Activated naive CD4-positive, alpha-beta T cell treated with anti-CD3 and anti-CD28 coated beads, Interleukin-2, amount 10 ng/mL, durations not matched to agents 7 days and 5 days (primary cell): ENCODE measurements around the gene PDGFRB.

Experiments
- CTCF ChIA-PET: fragments of 350-600 bp; sonication (Branson Sonifier 250); formaldehyde crosslinking; loops from one replicate; lab custom pipeline; 2021; ENCODE audit warnings: antibody characterized with exemption; lab: Charles Lee
- DNase-seq: peaks from one replicate; pipeline ENCODE4 v3.0.0-alpha.2; 2020
- H3K27ac Mint-ChIP-seq: one replicate; pipeline ENCODE4 v1.8.0; 2021; ENCODE audit warnings: mild to moderate bottlenecking, moderate library complexity, mixed read lengths
- H3K27me3 Mint-ChIP-seq: one replicate; pipeline ENCODE4 v1.8.0; 2021; ENCODE audit warnings: mild to moderate bottlenecking, mixed read lengths
- H3K36me3 Mint-ChIP-seq: one replicate; pipeline ENCODE4 v1.8.0; 2021; ENCODE audit warnings: mixed read lengths
- H3K4me1 Mint-ChIP-seq: one replicate; pipeline ENCODE4 v1.8.0; 2021; ENCODE audit warnings: mixed read lengths
- H3K4me3 Mint-ChIP-seq: one replicate; pipeline ENCODE4 v1.8.0; 2021; ENCODE audit warnings: mild to moderate bottlenecking, moderate library complexity, mixed read lengths
- H3K9me3 Mint-ChIP-seq: one replicate; pipeline ENCODE4 v1.8.0; 2021; ENCODE audit warnings: mixed read lengths

Gene PDGFRB

DNA sequence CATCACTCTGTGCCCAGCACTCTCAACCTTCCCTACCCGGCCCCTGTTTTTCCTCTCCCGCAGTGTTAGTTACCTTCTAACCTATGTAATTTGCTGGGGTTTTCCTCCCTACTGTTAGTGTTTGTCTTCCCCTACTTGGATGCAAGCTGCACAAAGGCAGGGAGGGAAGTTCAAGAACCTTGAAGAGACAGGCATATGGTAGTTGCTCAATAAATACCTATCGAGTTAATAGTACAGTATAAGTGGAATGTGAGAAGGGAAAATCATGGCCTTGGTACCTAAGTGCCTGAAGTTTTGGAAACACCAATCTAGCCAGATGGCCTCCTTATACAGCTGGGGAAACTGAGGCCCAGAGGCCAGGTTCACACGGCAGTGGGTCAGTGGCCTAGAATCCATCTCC is 24.2 kb downstream of the PDGFRB start:
- CTCF ChIA-PET: interaction anchor here (1.1 to 3.2 kb wide), 5 partner anchors 12 to 88 kb away, joined by 3 to 26 read pairs (median 5); no protein-coding TSS in a partner anchor
- no peak for DNase-seq
- Mint-ChIP-seq H3K36me3 (no peaks in the 10 kb centered on the region), H3K4me3 (no peak overlapping the region), H3K27ac (no peak overlapping the region), H3K27me3 (peaks cover 14% of the 10 kb centered on the region), H3K4me1 (peaks cover 2% of the 10 kb centered on the region), H3K9me3 (no peaks in the 10 kb centered on the region)

DNA sequence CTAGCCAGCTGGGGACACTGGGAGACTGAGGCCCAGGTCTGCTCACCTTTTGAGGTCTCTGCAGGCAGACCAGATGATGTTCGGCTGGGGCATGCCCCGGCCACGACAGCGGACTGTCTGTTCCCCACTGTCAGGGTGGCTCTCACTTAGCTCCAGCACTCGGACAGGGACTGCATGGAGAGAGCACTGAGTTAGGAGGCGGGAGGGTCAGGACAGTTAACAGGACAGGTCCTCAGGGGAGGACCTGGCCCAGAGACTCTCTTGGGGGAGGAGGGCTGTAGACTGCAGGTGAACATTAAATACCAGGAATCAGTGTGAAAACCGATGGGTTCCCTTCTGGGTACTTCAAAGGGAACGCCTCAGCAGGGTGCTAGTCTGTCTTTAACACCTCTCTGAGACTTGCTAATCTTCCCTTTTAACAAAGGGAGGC is 25.1 kb downstream of the PDGFRB start:
- peaks cover 12% of the 10 kb centered on the region for H3K27me3 Mint-ChIP-seq
- H3K27ac Mint-ChIP-seq: no peak overlapping the region
- H3K4me3 Mint-ChIP-seq: no peak overlapping the region
- peaks cover 2% of the 10 kb centered on the region for H3K4me1 Mint-ChIP-seq
- CTCF ChIA-PET: interaction anchor here (0.8 to 3.2 kb wide), 11 partner anchors 11 to 297 kb away, joined by 3 to 26 read pairs (median 4); no protein-coding TSS in a partner anchor
- H3K36me3 Mint-ChIP-seq: no peaks in the 10 kb centered on the region
- no peak for DNase-seq
- H3K9me3 Mint-ChIP-seq: no peaks in the 10 kb centered on the region

DNA sequence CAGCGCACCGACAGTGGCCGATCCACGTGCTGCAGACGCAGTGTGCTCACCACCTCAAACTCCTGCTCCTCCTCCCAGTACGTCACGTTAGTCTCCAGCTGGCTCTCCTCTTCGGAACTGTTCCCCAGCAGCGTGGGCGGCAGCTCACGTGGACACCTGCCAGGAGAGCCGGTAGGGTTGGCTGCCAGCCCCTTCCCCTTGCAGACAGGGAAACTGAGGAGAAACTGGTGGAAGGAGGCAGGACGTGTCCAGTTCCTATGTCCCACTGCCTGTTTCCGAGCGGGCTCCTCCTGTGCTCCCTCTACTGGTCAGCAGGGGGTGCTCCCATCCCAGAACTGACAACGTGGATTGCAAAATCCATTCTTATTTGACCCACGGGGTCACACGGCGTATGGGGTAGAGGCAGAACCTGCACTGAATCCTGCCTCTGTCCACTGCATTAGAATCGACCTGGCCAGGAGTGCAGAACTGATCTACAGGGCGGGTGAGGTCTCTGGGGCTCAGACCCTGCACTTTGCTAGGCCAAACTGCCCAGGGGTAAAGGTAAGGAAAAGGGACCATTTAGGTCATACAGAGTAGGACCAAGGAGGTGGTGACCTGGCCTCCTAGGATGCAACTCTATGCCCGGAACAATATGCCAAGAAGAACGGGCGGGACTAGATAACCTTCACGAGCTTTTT is 25.7 kb downstream of the PDGFRB start:
- CTCF ChIA-PET: interaction anchor here (0.8 to 3.2 kb wide), 13 partner anchors 9 to 296 kb away, joined by 3 to 26 read pairs (median 3); no protein-coding TSS in a partner anchor
- Mint-ChIP-seq H3K27ac (no peak overlapping the region), H3K4me1 (peaks cover 2% of the 10 kb centered on the region), H3K36me3 (no peaks in the 10 kb centered on the region), H3K9me3 (no peaks in the 10 kb centered on the region), H3K27me3 (peaks cover 6% of the 10 kb centered on the region), H3K4me3 (no peak overlapping the region)
- DNase-seq: peak; percentile 71

DNA sequence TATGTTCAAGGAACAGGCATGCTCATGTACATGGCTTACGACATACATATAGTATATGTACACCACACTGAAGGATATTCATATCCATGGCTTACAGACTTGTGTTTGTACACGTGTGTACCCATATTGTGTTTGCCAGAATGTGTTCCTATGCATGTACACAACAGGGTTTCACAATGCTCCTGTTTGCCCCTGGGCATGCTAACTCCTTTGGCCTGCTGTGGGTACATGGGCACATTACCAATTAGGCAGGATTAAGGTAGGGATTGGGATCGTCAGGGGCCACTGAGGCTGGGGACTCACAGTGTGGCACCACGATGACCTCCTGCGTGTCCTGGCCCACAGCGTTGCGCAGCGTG is 26.2 kb downstream of the PDGFRB start:
- Mint-ChIP-seq H3K4me3 (no peak overlapping the region), H3K27me3 (peaks cover 3% of the 10 kb centered on the region), H3K27ac (no peak overlapping the region), H3K4me1 (peaks cover 2% of the 10 kb centered on the region), H3K36me3 (no peaks in the 10 kb centered on the region), H3K9me3 (no peaks in the 10 kb centered on the region)
- CTCF ChIA-PET: interaction anchor here (0.8 to 3.2 kb wide), 7 partner anchors 8 to 295 kb away, joined by 3 to 26 read pairs (median 3); no protein-coding TSS in a partner anchor
- DNase-seq: no peak

DNA sequence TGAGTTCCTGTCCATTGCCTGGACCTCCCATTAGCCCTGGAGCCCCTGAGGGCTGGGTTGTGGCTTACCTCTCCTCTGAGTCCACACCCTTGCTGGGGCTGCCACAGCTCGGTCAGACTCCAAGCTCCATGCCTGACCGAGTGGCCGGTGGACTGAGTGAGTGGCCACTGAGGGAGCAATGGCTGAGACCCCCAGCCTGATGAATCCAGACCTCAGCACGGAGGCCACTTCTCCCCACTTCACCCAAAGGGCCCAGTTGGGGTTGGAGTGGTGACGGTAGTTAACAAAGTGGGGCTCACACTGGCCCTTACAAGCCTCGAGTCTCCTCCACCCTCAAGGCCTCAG is 28.8 kb downstream of the PDGFRB start:
- H3K4me1 Mint-ChIP-seq: peaks cover 6% of the 10 kb centered on the region
- no peak overlapping the region for H3K4me3 Mint-ChIP-seq
- H3K27me3 Mint-ChIP-seq: no peaks in the 10 kb centered on the region
- no peaks in the 10 kb centered on the region for H3K36me3 Mint-ChIP-seq
- CTCF ChIA-PET: no interaction called here
- no peaks in the 10 kb centered on the region for H3K9me3 Mint-ChIP-seq
- no peak overlapping the region for H3K27ac Mint-ChIP-seq
- no peak for DNase-seq

DNA sequence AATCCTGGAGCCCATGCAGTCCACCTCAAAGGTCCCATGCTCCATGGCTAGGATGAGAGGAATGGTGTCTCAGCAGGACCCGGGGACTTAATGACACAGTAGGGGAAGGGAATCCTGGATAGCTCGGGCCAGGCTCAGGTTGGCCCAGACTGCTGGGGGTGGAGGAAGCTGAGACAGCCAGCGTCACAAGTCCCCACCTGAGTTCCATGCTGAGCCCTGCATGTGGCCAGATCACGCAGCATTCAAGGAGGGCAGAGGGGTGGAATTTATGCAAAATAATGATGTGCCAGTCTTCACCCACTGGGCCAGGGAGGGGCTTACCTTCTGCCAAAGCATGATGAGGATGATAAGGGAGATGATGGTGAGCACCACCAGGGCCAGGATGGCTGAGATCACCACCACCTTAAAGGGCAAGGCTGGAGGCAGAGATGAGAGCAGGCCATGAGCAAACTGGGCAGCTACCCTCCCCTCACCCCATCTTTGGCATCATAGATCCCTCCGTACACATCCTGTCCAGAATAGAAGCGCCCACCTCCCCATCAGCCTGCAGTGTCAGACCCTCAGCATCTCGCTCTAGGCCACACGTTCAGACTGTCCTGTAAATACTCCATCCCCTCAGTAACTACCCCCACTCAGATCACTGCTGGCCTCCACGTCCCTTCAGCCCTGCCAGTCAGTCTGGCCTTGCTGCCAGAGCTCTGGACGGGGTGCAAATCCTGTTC is 29.3 kb downstream of the PDGFRB start:
- DNase-seq: no peak
- H3K4me1 Mint-ChIP-seq: peaks cover 7% of the 10 kb centered on the region
- H3K27me3 Mint-ChIP-seq: no peaks in the 10 kb centered on the region
- CTCF ChIA-PET: no interaction called here
- no peak overlapping the region for H3K27ac Mint-ChIP-seq
- H3K36me3 Mint-ChIP-seq: no peaks in the 10 kb centered on the region
- no peaks in the 10 kb centered on the region for H3K9me3 Mint-ChIP-seq
- no peak overlapping the region for H3K4me3 Mint-ChIP-seq

DNA sequence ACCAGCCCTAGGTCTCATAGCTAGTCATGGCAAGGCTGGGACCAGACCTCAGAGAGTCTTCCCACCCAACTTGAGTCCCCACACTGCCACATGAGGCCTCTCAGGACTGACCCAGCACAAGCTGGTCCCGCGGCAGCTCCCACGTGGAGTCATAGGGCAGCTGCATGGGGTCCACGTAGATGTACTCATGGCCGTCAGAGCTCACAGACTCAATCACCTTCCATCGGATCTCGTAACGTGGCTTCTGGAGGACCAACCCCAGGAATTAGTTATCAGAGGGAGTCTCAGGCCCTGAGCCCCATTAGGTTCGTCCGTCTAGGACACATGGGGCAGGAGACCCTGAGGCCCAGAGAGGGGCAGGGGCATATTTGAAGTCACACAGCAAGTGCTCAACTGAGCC is 30.3 kb downstream of the PDGFRB start:
- no peak overlapping the region for H3K27ac Mint-ChIP-seq
- H3K36me3 Mint-ChIP-seq: no peaks in the 10 kb centered on the region
- H3K27me3 Mint-ChIP-seq: no peaks in the 10 kb centered on the region
- DNase-seq: no peak
- H3K4me3 Mint-ChIP-seq: no peak overlapping the region
- peaks cover 7% of the 10 kb centered on the region for H3K4me1 Mint-ChIP-seq
- no peaks in the 10 kb centered on the region for H3K9me3 Mint-ChIP-seq
- CTCF ChIA-PET: interaction anchor here (1.4 kb wide), 1 partner anchor 224 kb away, joined by 4 read pairs; no protein-coding TSS in a partner anchor

DNA sequence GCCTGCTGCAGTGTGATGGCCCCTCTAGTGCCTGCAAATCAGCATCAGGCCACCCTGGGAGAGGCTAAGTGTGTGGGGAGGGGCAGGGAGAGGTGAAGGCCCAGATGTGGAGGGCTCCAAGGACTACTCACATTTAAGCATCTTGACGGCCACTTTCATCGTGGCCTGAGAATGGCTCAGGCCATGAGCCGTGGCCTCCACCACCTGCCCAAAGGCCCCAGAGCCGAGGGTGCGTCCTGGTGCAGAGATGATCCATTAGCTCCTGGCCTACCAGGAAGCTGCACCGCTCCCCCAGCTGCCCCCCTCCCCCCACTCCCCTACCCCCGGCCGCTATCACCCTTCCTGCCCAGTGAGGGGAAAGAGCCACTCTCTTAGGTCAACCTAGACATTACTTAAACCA is 31.0 kb downstream of the PDGFRB start:
- no peaks in the 10 kb centered on the region for H3K27me3 Mint-ChIP-seq
- no peak overlapping the region for H3K27ac Mint-ChIP-seq
- no peak overlapping the region for H3K4me3 Mint-ChIP-seq
- no peaks in the 10 kb centered on the region for H3K36me3 Mint-ChIP-seq
- CTCF ChIA-PET: interaction anchor here (1.4 kb wide), 1 partner anchor 225 kb away, joined by 4 read pairs; no protein-coding TSS in a partner anchor
- no peaks in the 10 kb centered on the region for H3K9me3 Mint-ChIP-seq
- no peak for DNase-seq
- peaks cover 5% of the 10 kb centered on the region for H3K4me1 Mint-ChIP-seq

DNA sequence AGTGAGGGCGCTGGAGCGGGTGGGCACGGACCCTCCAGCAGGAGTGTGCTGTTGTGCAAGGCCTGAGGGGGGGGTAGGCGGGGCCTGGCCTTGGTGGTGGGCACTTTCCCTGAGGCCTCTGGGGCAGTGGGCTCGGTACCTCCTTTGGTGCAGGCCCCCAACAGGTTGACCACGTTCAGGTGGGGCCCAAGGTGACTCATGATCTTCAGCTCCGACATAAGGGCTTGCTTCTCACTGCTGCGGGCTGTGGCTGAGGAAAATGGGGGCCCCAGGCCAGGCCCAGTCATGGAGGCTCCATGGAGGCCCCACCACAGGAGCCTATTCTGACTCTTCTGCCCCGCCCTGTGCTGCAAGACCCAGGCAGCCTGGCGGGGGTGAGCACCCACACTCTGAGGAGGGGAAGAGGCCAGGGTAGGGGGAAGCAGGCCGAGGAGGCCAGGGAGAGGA is 31.5 kb downstream of the PDGFRB start:
- no peak for DNase-seq
- H3K36me3 Mint-ChIP-seq: no peaks in the 10 kb centered on the region
- H3K4me1 Mint-ChIP-seq: peaks cover 5% of the 10 kb centered on the region
- H3K9me3 Mint-ChIP-seq: no peaks in the 10 kb centered on the region
- H3K27ac Mint-ChIP-seq: no peak overlapping the region
- H3K27me3 Mint-ChIP-seq: no peaks in the 10 kb centered on the region
- H3K4me3 Mint-ChIP-seq: no peak overlapping the region
- CTCF ChIA-PET: interaction anchor here (1.2 to 1.8 kb wide), 3 partner anchors 12 to 226 kb away, joined by 3 to 5 read pairs (median 4); no protein-coding TSS in a partner anchor

DNA sequence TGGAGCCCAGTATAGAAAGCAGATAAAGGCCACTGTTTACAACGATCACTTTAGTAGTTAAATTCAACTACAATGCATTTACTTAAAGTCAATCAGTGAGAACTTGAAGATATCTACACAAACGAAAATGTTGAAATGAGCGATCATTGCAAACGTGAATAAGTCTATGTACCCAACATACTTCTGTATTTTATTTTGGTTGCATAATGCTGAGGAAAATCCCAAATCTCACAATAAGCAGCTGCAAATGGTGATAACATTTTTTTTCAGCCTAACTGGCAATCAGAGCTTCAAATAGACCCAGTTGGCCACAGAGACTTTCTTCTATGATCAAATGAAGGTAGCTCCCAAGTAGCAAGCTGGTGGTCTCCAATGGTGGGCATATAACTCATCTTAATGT is 32.1 kb downstream of the PDGFRB start:
- H3K4me3 Mint-ChIP-seq: no peak overlapping the region
- CTCF ChIA-PET: interaction anchor here (1.2 to 1.8 kb wide), 3 partner anchors 12 to 290 kb away, joined by 3 to 8 read pairs (median 5); no protein-coding TSS in a partner anchor
- no peaks in the 10 kb centered on the region for H3K9me3 Mint-ChIP-seq

DNA sequence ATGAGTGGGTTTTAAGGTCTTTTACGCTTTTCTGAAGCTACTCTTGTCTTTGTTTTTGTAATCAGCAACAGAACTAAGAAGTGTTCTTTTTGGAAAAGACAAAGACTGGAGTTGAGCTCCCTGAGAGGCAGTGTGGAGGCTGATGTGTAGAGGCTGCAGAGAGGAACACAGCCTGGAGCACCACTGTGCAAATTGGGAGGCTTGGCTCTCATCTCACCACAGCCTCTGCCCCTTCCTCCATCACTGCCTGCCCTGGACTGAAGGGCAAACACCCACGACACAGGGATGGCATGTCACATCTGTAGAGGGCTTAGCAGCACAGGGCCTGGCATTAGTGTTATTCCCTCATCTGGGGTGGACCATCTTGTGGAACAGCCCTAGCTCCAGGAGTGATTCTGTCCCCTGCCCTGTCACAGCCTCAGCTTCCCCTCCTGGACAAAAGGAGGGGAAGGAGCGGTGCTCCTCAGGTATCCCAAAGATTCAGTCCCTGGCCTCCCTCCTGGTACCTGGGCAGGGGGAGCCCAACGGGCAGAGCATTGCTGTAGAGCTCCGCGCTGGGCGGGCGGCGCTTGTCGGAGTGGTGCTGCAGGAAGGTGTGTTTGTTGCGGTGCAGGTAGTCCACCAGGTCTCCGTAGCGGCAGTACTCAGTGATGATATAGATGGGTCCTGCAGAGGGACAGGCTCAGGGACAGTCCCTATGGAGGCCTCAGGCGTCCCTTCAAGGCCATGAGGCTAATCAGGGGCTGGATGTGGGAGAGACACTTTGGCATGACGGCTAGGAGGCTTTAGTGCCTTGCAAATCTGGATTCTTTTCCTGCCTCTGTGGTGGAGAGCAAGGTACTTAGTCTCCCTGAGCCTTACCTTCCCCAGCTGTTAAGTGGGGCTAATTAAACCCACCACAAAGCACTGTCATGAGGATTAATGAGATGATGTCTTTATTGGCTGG is 32.8 kb downstream of the PDGFRB start:
- Mint-ChIP-seq H3K4me3 (no peak overlapping the region), H3K27ac (no peak overlapping the region), H3K36me3 (no peaks in the 10 kb centered on the region), H3K9me3 (no peaks in the 10 kb centered on the region), H3K27me3 (no peaks in the 10 kb centered on the region), H3K4me1 (peaks cover 5% of the 10 kb centered on the region)
- no peak for DNase-seq
- CTCF ChIA-PET: interaction anchor here (0.6 to 1.8 kb wide), 15 partner anchors 11 to 396 kb away, joined by 3 to 8 read pairs (median 3); no protein-coding TSS in a partner anchor

More for the DNA sequence above, 32.1 kb downstream of the PDGFRB start:
- peaks cover 5% of the 10 kb centered on the region for H3K4me1 Mint-ChIP-seq
- H3K27me3 Mint-ChIP-seq: no peaks in the 10 kb centered on the region
- no peak overlapping the region for H3K27ac Mint-ChIP-seq
- DNase-seq: no peak
- H3K36me3 Mint-ChIP-seq: no peaks in the 10 kb centered on the region

DNA sequence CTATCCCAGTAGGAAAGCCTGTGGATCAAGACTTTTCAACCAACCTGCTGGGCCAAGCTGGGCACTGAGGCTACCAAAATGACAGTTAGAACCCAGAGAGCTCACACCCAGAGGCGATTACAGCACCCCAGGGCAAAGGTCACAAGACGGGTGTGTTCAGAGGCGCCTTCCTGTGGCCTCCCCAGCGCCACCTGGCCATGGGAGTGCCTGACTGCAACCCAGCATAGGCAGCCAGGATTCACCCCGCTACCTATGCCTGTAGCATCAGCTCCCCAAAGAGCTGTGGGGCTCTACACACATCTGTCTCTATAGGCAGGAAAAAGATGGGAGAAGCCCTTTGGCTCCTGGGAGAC is 33.5 kb downstream of the PDGFRB start:
- Mint-ChIP-seq H3K9me3 (no peaks in the 10 kb centered on the region), H3K4me1 (peaks cover 5% of the 10 kb centered on the region), H3K4me3 (no peak overlapping the region), H3K27ac (no peak overlapping the region), H3K36me3 (no peaks in the 10 kb centered on the region), H3K27me3 (no peaks in the 10 kb centered on the region)
- DNase-seq: peak; percentile 57
- CTCF ChIA-PET: interaction anchor here (0.6 to 1.8 kb wide), 15 partner anchors 10 to 397 kb away, joined by 3 to 8 read pairs (median 3); no protein-coding TSS in a partner anchor

DNA sequence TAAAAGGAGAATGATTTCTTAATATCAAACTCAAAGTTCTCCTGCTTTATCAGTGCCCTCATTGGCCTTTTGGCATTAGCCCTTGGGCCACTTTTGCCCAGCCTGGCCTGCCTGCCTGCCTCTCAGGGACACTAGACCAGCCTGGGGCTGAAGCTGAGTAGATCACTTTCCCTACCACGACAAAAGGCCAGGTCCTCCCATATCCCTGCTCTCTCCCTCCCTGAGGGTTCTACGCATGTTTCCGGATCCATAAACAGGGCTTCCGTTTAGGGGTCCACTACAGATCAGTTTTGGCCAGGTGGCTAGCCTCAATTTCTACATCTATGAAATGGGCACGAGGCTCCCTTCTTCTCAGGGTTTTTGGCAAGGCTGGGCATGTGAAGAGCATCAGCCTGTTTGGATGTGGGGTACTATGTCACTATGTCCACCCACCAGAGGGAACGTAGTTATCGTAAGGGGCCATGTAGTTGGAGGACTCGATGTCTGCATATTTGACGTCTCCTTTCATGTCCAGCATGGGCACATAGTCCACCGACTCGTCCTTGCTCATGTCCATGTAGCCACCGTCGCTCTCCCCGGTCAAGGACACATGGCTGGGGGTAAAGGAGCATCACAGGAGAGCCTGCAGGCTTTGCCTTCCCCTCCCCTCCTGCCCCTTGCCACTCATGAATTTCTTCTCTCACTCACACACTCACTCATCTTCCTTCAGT is 34.0 kb downstream of the PDGFRB start:
- Mint-ChIP-seq H3K27ac (no peak overlapping the region), H3K4me3 (no peak overlapping the region), H3K4me1 (peaks cover 5% of the 10 kb centered on the region), H3K9me3 (no peaks in the 10 kb centered on the region), H3K27me3 (no peaks in the 10 kb centered on the region), H3K36me3 (no peaks in the 10 kb centered on the region)
- DNase-seq: no peak
- CTCF ChIA-PET: interaction anchor here (0.7 to 1.8 kb wide), 11 partner anchors 8 to 288 kb away, joined by 3 to 8 read pairs (median 3); no protein-coding TSS in a partner anchor
